Neural progenitor cell (in vitro differentiated cells): ENCODE data around the gene TAF9B.

Source experiments
- CTCF ChIP-seq: fragments of 200-600 bp; sonication (generic); IDR thresholded peaks from 2 replicates; pipeline ENCODE4 v1.5.1; 2017; ENCODE audit warnings: antibody characterized with exemption, mild to moderate bottlenecking
- EZH2phosphoT487 ChIP-seq: fragments of 200-600 bp; sonication (generic); IDR thresholded peaks from 2 replicates; pipeline ENCODE4 v1.6.1; 2017; ENCODE audit warnings: antibody characterized with exemption

- no peak for TF ChIP-seq EZH2phosphoT487
- TF ChIP-seq CTCF = peak; percentile 39
These were observed 19.8 kb downstream of the TAF9B start for GRCh38 chrX:78119521-78120227.
